Keratinocyte (primary cell): Measurements from ENCODE around the gene DPYSL4. TPM values are rescaled to one million over a fixed set of nuclear protein-coding genes. Genes with fewer than 3 reads are reported as not detected.

Source experiments
- DNase-seq: peaks from one replicate; pipeline ENCODE4 v3.0.0-alpha.2; 2011; ENCODE audit warnings: low read depth, missing footprints, low spot score
- FAIRE-seq: peaks from 2 replicates; lab custom pipeline; 2011; peaks lifted over from hg19 to GRCh38; lab: Jason Lieb, UNC
- H2AFZ ChIP-seq: 2 replicates; pipeline ENCODE4 v1.6.0; 2012; ENCODE audit warnings: low read length, control low read depth, inconsistent platforms; ENCODE audit not compliant: control insufficient read depth
- H3K27ac ChIP-seq: 2 replicates; pipeline ENCODE4 v1.5.1; 2011; ENCODE audit warnings: low read length; ENCODE audit not compliant: control insufficient read depth, insufficient read depth
- H3K27me3 ChIP-seq: 3 replicates; pipeline ENCODE4 v1.6.0; 2011; ENCODE audit warnings: low read length; ENCODE audit not compliant: control insufficient read depth, insufficient read depth; ENCODE audit errors: extremely low read depth
- H3K36me3 ChIP-seq, 2 experiments: 2 replicates in 1 of 2; 3 replicates in 1 of 2; pipeline ENCODE4 v1.5.1; 2011; ENCODE audit warnings: low read length in 2 of 2, mild to moderate bottlenecking in 1 of 2; ENCODE audit not compliant: control insufficient read depth in 2 of 2, insufficient read depth in 2 of 2; ENCODE audit errors: extremely low read depth in 1 of 2
- H3K4me1 ChIP-seq: 3 replicates; pipeline ENCODE4 v1.5.1; 2011; ENCODE audit warnings: low read length; ENCODE audit not compliant: control insufficient read depth, insufficient read depth; ENCODE audit errors: extremely low read depth
- H3K4me2 ChIP-seq: 3 replicates; pipeline ENCODE4 v1.6.0; 2011; ENCODE audit warnings: low read depth, low read length; ENCODE audit not compliant: control insufficient read depth, insufficient read depth; ENCODE audit errors: extremely low read depth
- H3K4me3 ChIP-seq, 3 experiments: fragments of 200-600 bp in 1 of 3; sonication (generic) in 1 of 3; 2 replicates in 2 of 3; 3 replicates in 1 of 3; pipeline ENCODE4 v1.5.1; 2011 to 2016; ENCODE audit warnings: low read length in 3 of 3, mild to moderate bottlenecking in 3 of 3, control low read depth in 2 of 3, inconsistent platforms in 1 of 3, low read depth in 1 of 3, mixed read lengths in 1 of 3, mixed run types in 1 of 3, moderate library complexity in 1 of 3; ENCODE audit not compliant: control insufficient read depth in 2 of 3, insufficient read depth in 2 of 3; ENCODE audit errors: extremely low read depth in 1 of 3
- H3K79me2 ChIP-seq: 2 replicates; pipeline ENCODE4 v1.6.0; 2012; ENCODE audit warnings: low read length; ENCODE audit not compliant: control insufficient read depth, insufficient read depth
- H3K9ac ChIP-seq: 3 replicates; pipeline ENCODE4 v1.6.0; 2011; ENCODE audit warnings: low read length; ENCODE audit not compliant: control insufficient read depth, insufficient read depth; ENCODE audit errors: extremely low read depth
- H3K9me1 ChIP-seq: 3 replicates; pipeline ENCODE4 v1.6.0; 2011; ENCODE audit warnings: low read length; ENCODE audit not compliant: control insufficient read depth, insufficient read depth; ENCODE audit errors: extremely low read depth
- H3K9me3 ChIP-seq: 2 replicates; pipeline ENCODE4 v1.5.1; 2012; ENCODE audit warnings: low read depth, low read length; ENCODE audit not compliant: control insufficient read depth
- H4K20me1 ChIP-seq: 3 replicates; pipeline ENCODE4 v1.6.0; 2011; ENCODE audit warnings: low read length; ENCODE audit not compliant: control insufficient read depth, insufficient read depth; ENCODE audit errors: extremely low read depth
- CTCF ChIP-seq, 3 experiments: IDR thresholded peaks in 1 of 3; conservative IDR thresholded peaks in 1 of 3; optimal IDR thresholded peaks in 1 of 3; 2 replicates in 2 of 3; 3 replicates in 1 of 3; pipeline versions ENCODE3 to v1.5.1; 2011; ENCODE audit warnings: low read length in 3 of 3, mild to moderate bottlenecking in 3 of 3, moderate library complexity in 2 of 3, control low read depth in 1 of 3, inconsistent platforms in 1 of 3; ENCODE audit not compliant: insufficient read depth in 2 of 3; ENCODE audit errors: extremely low read depth in 1 of 3
- EZH2 ChIP-seq: IDR thresholded peaks from one replicate; pipeline ENCODE4 v1.6.1; 2012; ENCODE audit warnings: inconsistent platforms, mild to moderate bottlenecking, low read length, moderate library complexity
- dilution Hi-C: fragments of 300-500 bp; cut with MboI; formaldehyde crosslinking; loops from one replicate; pipeline ENCODE4 v1.7.0; 2020; ENCODE audit warnings: low sequenced_read_pairs; ENCODE audit not compliant: extremely low pct_ligation_motif_present
- polyA plus RNA-seq, 5 experiments: library from polyadenylated mRNA; depleted of rRNA in 3 of 5; stranded (reverse) in 3 of 5; stranded (forward) in 1 of 5; unstranded in 1 of 5; fragments of >200 nt; gene quantifications; 1 replicate in 1 of 5; 2 replicates in 3 of 5; 3 replicates in 1 of 5; pipeline versions ENCODE4 v1.2.1 to v1.2.3, GENCODE V29; 2011 to 2012; ENCODE audit warnings: missing spikeins in 2 of 5, low read depth in 1 of 5, low replicate concordance in 1 of 5

The DPYSL4 gene
- polyA plus RNA-seq, 1 donor (not counting 4 experiments of a cell fraction or from before 2014, with no cell fraction given) = 7.4 TPM

- no peaks in the 10 kb centered on the region for H3K36me3 ChIP-seq
- peaks cover 6% of the 10 kb centered on the region for H3K9me3 ChIP-seq
- peaks cover 21% of the 10 kb centered on the region for H3K27me3 ChIP-seq
- no peaks in the 10 kb centered on the region for H3K4me1 ChIP-seq
- H3K4me2 ChIP-seq = no peak overlapping the region
- no peak overlapping the region for H3K27ac ChIP-seq
- H3K4me3 ChIP-seq = no peak overlapping the region
- no peak overlapping the region for H3K9ac ChIP-seq
- no peak for TF ChIP-seq CTCF (optimal IDR thresholded peaks at IDR 0.05 in 1 of 3, IDR thresholded peaks at IDR 0.05 in 1 of 3, conservative IDR thresholded peaks at IDR 0.05 in 1 of 3; ENCODE audit: extremely low read depth in 1 of 3, insufficient read depth in 2 of 3, low read length in 3 of 3)
- TF ChIP-seq EZH2 = no peak
- H4K20me1 ChIP-seq = no peaks in the 10 kb centered on the region
- FAIRE-seq = no peak
- H3K79me2 ChIP-seq = no peaks in the 10 kb centered on the region
- DNase-seq = no peak
- dilution Hi-C loops = no loop called here
- no peak overlapping the region for H2AFZ ChIP-seq
- H3K9me1 ChIP-seq = no peaks in the 10 kb centered on the region
Observed at GRCh38 chr10:132175907-132176581, 10.7 kb upstream of the DPYSL4 start.

GRCh38 chr10:132176623-132177500, 9.9 kb upstream of the DPYSL4 start:
- peaks cover 6% of the 10 kb centered on the region for H3K9me3 ChIP-seq
- DNase-seq = no peak
- H3K4me3 ChIP-seq = no peak overlapping the region
- no peaks in the 10 kb centered on the region for H3K79me2 ChIP-seq
- TF ChIP-seq CTCF (optimal IDR thresholded peaks at IDR 0.05 in 1 of 3, IDR thresholded peaks at IDR 0.05 in 1 of 3, conservative IDR thresholded peaks at IDR 0.05 in 1 of 3; ENCODE audit: extremely low read depth in 1 of 3, insufficient read depth in 2 of 3, low read length in 3 of 3) = no peak
- TF ChIP-seq EZH2 = no peak
- H3K27ac ChIP-seq = no peak overlapping the region
- no peaks in the 10 kb centered on the region for H4K20me1 ChIP-seq
- H3K36me3 ChIP-seq = no peaks in the 10 kb centered on the region
- H3K9me1 ChIP-seq = no peaks in the 10 kb centered on the region
- H2AFZ ChIP-seq = no peak overlapping the region
- H3K4me1 ChIP-seq = no peaks in the 10 kb centered on the region
- peaks cover 19% of the 10 kb centered on the region for H3K27me3 ChIP-seq
- dilution Hi-C loops = no loop called here
- FAIRE-seq = no peak
- no peak overlapping the region for H3K4me2 ChIP-seq
- H3K9ac ChIP-seq = no peak overlapping the region
